ENCODE data around the gene STRN3.
"Not testable (repeated sequence)": the region's sequence is repeated elsewhere in the genome, so short reads cannot be mapped to it uniquely, and the experiment has no call there.

The STRN3 gene

GRCh38 chr14:31030469-31030868, 4.3 kb upstream of the STRN3 start:
- DNase-seq = no peak

DNA sequence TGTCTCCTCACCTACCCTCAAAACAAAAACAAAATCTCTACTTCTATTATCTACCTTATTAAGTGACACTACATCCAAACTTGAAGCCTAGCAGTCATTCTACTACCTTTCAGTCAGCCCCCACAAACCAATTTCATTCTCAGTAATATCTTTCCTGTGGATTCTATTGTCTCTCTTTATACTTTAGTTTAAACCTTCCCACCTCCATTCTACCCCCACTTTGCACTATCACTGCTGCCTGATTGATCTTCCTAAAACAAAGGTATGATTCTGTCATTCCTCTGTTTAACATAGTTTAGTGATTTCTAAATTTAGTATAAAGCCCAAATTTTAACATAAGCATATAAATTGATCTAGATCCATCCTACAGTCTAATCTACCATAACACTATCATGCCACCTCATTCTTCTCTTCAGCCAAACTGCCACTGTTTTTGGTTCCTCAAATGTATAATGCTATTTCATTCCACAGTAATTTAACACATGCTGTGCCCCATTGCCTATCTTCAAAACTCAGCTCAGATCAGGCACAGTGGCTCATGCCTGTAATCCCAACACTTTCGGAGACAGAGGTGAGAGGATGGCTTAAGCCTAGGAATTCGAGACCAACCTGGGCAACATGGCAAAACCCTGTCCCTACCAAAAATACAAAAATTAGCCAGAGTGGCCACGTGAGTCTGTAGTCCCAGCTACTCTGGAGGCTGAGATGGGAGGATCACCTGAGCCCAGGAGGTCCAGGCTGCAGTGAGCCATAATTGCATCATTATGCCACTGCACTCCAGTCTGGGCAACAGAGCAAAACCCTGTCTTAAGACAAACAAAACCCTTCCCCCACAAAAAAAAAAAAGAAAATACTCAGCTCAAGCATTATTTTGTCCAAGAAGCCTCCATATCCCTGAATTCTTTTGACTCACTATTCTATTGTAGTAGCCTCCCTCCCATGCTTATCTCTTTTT, 3.1 kb upstream of the STRN3 start:
- no peak for DNase-seq

DNA sequence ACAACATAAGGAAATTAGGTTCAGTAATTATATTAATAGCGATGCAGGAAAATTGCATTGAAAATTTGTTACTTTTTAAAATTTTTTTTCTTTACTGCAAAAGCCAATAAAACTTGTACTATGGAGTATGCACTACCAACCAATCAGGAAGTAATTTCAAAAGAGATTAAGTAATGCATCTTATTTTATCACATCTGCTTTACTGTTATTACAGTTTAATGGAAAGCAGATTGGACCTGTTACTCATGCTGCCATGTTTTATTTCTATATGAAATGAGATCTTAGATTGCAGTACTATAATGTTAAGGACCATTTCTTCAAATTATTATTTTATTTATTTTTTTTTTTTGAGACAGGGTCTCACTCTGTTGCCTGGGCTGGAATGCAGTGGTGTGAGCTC, 1.7 kb upstream of the STRN3 start:
- no peak for DNase-seq

DNA sequence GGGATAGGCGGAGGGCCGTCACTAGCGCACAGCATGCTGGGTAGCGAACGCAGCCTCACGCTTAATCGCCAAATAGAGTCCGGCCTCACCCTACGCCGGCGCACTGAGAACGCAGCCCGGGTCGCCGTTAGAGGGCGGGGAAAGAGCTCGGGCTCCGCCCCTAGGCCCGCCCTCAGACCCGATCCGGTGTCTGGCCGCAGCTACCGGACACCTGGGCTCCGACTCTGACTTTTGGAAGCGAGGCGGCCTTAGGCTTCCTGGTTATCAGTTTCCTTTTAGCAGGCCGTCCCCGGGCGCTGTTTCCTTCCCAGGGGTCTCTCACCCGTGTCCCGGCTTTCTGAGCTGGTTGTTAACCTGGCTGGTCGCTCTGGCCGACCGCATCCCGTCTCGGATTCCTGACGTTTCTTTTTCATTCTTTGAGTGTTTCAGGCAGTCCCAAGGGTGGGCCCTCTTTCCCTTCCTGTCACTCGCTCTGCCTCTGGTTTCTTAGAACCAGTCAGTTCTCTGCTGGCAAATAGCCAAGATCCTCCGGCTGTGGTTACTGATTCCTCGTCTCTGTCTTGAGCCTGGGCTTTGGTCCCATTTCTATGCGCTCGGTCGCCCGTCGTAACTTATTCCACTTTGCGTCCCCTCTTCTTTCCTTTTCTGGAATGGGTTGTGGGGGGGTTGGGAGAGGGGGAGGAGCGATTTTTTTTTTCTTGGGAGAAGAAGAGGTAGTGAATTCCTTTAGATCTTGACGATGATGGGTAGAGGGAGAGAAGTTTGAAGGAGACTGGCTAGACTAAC, 464 bp upstream of the STRN3 start:
- peak; percentile 92 to 94 for DNase-seq

- peak; percentile 73 to 76 for DNase-seq
Measured at GRCh38 chr14:31025367-31026076, 657 bp downstream of the STRN3 start, which contains the start of gene AP4S1. Gene AP4S1 (plus strand): TSS chr14:31025649. CDS start chr14:31066197, 40,548 bp downstream.

DNA sequence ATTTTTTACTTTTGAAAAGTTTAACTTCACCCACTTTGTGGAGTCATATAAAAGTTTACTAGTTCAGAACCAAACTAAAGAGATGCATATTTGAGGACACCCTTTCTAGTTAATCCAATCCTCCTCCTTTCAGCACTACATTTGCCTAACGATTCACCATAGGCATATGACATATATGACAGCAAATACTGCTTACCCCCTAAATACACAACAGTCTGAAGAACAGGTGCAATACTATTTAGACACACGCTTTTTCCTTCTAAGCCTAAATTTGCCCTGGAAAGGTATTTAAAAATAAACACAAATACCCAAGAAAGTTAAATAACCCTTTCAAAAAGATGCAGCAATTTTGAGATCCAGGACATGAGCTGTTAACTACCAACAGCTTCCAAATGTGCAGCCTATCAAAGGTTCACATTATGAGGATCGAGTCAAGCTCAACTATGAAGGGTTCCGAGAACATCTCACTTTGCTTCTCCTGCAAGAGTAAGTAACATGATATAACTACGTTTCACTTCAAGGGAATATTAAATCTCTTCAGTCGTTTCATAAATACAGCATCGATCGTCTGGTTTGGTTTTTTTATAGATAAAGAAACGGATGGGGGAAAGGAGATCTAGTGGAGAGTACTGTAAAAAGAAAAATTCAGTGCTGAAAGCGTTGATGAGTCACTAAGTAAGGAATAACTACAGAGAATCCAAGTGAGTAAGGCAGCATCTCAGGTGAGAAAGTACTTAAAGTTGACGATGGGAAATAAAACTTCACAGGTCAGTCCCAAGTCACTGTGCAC, 1.4 kb downstream of the STRN3 start:
- no peak for DNase-seq

- no peak for DNase-seq
Measured at GRCh38 chr14:31024010-31024480, 2.1 kb downstream of the STRN3 start.

DNA sequence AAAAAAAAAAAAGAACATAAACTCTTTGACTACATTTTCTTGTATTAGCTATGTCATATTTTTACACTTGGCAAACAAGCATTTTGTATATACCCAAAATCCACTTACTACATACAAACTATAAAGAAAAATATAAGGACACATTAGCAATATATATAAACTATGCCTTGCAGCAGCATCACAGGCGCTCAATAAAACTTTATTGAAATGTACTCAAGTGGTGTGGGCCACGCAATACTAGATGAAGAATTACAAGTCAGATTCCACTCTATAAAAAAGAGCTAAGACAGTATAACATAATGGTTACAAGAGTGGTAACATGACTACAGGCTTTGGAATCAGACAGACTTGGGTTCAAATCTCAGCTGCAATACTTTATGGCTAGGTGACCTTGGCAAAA, 3.8 kb downstream of the STRN3 start:
- DNase-seq = no peak

DNA sequence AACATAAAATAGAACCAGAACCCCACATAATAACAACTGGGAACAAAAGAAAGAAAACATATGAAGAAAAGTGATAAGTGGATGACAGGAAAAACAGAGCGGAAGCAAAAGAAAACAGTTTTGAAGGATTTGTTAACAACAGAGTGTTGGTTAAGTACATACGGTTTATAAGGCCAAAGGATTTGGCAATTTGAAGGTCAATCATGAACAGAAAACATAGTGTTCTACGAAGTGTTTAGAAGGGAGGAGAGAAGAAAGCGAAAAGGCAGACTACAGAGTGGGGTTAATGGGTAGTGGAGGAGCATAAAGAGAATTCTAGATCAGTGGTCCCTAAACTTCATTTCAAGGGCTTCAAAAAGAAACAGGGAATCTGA, 4.6 kb downstream of the STRN3 start:
- no peak for DNase-seq

- no peak for DNase-seq
Measured at GRCh38 chr14:31020834-31021575, 5.2 kb downstream of the STRN3 start.

DNA sequence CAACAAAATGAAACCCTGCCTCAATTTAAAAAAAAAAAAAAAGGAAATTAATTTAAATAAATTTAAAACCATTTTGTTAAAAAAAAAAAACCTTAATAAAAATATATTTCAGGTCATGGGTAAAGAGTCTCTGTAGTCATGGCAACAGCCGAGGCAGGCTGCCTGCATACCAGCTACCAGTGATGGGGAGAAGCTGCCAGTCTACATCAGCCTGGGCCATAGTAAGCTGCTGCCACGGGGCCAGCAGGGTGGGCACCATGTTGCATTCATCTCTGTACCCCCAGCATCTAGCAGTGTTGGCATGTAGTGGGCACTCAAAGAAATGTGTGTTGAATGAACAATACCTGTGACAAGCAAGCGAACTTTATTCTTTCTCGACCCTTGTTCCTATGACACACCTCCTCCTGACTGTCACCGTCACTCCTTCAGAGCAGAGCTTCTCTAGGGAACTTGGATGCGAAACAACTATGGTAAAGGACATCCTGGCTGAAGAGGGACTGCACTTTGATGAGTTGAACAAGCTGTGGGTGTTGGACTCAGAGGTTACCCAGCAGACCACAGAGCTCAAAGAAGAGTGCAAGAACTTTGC, 8.0 kb downstream of the STRN3 start:
- DNase-seq = no peak

GRCh38 chr14:31013841-31014240, 12.3 kb downstream of the STRN3 start:
- DNase-seq = no peak

GRCh38 chr14:31010935-31011334, 15.2 kb downstream of the STRN3 start:
- no peak for DNase-seq

GRCh38 chr14:31009836-31010574, 16.2 kb downstream of the STRN3 start:
- no peak for DNase-seq

DNA sequence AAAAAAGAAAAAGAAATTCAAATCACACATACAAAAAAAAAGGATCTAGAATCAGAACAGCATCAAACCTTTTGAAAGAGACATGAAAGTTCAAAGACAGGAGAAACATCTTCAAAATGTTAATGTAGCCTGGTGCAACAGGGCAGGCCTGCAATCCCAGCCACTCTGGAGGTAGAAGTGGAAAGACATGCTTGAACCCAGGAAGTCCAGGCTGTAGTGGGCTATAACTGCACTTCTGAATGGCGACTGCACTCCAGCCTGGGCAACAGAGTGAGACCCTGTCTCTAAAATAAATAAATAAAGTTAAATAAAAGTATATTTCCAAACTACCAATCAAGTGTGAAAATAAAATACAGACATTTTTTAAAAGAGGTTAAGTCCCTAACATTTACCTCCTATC, 19.5 kb downstream of the STRN3 start:
- DNase-seq = no peak

DNA sequence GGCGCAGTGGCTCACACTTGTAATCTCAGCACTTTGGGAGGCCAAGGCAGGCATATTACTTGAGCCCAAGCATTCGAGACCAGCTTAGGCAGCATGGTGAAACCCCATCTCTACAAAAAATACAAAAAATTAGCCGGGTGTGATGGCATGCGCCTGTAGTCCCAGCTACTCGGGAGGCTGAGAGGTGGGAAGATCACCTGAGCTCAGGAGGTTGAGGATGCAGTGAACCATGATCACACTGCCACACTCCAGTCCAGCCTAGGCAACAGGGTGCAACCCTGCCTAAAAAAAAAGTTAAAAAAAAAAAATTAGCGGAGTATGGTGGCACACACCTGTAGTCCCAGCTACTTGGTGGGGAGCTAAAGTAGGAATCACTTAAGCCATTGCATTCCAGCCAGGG, 22.2 kb downstream of the STRN3 start:
- DNase-seq = not testable (repeated sequence)

DNA sequence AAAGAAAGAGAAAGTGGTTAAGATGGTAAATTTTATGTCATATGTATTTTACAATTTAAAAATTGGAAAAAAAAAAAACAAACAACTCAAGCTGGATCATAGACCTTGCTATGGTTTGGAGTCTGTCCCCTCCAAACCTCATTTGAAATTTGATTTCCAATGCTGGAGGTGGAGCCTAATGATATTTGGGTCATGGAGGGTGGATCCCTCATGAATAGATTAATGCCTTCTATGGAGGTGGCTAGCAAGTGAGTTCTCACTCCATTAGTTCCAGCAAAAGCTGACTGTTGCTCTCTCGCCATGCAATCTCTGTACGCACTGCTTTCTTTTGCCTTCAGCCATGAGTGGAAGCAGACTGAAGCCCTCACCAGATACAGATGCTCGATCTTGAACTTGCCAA, 22.9 kb downstream of the STRN3 start:
- DNase-seq = no peak

- DNase-seq = no peak
Measured at GRCh38 chr14:31001339-31001658, 24.9 kb downstream of the STRN3 start.

- no peak for DNase-seq
Measured at GRCh38 chr14:31000629-31001338, 25.4 kb downstream of the STRN3 start.

Measured in activated T-cell treated with anti-CD3 and anti-CD28 coated beads, Interleukin-2, amount 50 U/mL, for 48 hours (primary cell).